HG03520 (cell line): ENCODE results near the gene OR2T29.
"Not testable (repeated sequence)": the region's sequence is repeated elsewhere in the genome, so short reads cannot be mapped to it uniquely, and the experiment has no call there.

ENCODE experiments used
- ATAC-seq: cut with Tn5 transposase; IDR thresholded peaks from one replicate; pipeline ENCODE4 v1.9.1; 2021; ENCODE audit warnings: mild to moderate bottlenecking, moderate library complexity; ENCODE audit not compliant: unreplicated experiment

OR2T29 gene

DNA sequence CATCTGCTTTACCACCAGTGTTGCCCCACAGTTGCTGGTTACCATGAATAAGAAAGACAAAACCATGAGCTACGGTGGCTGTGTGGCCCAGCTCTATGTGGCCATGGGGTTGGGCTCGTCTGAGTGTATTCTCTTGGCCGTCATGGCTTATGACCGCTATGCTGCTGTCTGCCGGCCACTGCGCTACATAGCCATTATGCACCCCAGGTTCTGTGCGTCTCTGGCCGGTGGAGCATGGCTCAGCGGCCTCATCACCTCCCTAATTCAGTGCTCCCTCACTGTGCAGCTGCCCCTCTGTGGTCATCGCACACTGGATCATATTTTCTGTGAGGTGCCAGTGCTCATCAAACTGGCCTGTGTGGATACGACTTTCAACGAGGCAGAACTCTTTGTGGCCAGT, 40.7 kb downstream of the OR2T29 start:
- no peak for ATAC-seq

DNA sequence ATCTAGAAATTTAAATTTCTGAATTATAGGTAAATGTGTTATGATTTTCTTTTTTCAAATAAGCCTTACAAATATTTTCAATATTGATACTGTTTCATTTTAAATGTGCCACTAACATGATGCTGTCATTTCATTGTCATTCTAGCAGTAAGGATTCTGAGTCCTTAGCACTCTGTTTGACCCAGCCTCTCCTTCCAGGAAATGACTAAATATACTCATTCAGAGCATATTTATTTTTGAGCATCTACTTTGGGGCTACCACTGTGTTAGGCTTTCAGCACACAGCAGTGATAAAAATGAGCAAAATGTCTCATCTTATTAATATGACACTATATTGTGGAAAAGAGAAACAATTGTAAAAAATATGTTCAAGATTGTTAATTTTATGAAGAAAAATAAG, 52.4 kb downstream of the OR2T29 start:
- ATAC-seq = not testable (repeated sequence)

- ATAC-seq = not testable (repeated sequence)
Observed at GRCh38 chr1:248507773-248508172, 54.8 kb downstream of the OR2T29 start, which contains the start of gene OR2G6. OR2G6 (plus strand) TSS chr1:248508073; CDS start chr1:248521647, 13,574 bp downstream.
